HEK293 (cell line): ENCODE measurements around the gene MUC20.
"Not testable (repeated sequence)": the region's sequence is repeated elsewhere in the genome, so short reads cannot be mapped to it uniquely, and the experiment has no call there.

Experiments
- PRDM10 ChIP-seq: fragments of 450-650 bp; formaldehyde crosslinking; IDR thresholded peaks from 2 replicates; pipeline ENCODE4 v1.5.1; 2016; ENCODE audit warnings: missing biosample characterization, missing genetic modification characterization
- REST ChIP-seq: fragments of 450-650 bp; formaldehyde crosslinking; IDR thresholded peaks from 2 replicates; pipeline ENCODE4 v1.5.1; 2016; ENCODE audit warnings: missing biosample characterization, missing genetic modification characterization

- not testable (repeated sequence) for TF ChIP-seq REST, PRDM10 (tag by site-specific recombination)
These were observed 60.5 kb downstream of the MUC20 start for GRCh38 chr3:195781236-195781635.
